NOMO-1 (cell line): ENCODE measurements around the gene APBB2.

ENCODE experiments used
- DNase-seq, 2 experiments: peaks; one replicate each; lab custom pipeline; 2025; ENCODE audit not compliant: unreplicated experiment in 2 of 2; lab: John Stamatoyannopoulos, UW

The APBB2 gene

GRCh38 chr4:40991908-40992307 is 222.4 kb downstream of the APBB2 start:
- DNase-seq = no peak

- DNase-seq = no peak
These were observed 223.5 kb downstream of the APBB2 start for GRCh38 chr4:40990899-40991265.

GRCh38 chr4:40990236-40990898 is 224.0 kb downstream of the APBB2 start:
- DNase-seq = peak; percentile 31 to 86

- DNase-seq = peak in 1 of 2 experiments; percentile 17
These were observed 227.2 kb downstream of the APBB2 start for GRCh38 chr4:40987151-40987550.

- DNase-seq = no peak
These were observed 228.0 kb downstream of the APBB2 start for GRCh38 chr4:40986375-40986774.

GRCh38 chr4:40984051-40984450 is 230.3 kb downstream of the APBB2 start:
- no peak for DNase-seq

GRCh38 chr4:40980318-40980883 is 233.9 kb downstream of the APBB2 start:
- peak in 1 of 2 experiments; percentile 20 for DNase-seq

GRCh38 chr4:40978548-40978947 is 235.8 kb downstream of the APBB2 start:
- no peak for DNase-seq

GRCh38 chr4:40976343-40976742 is 238.0 kb downstream of the APBB2 start:
- DNase-seq = peak in 1 of 2 experiments; percentile 57

- no peak for DNase-seq
These were observed 241.6 kb downstream of the APBB2 start for GRCh38 chr4:40972722-40973121.

- DNase-seq = no peak
These were observed 243.0 kb downstream of the APBB2 start for GRCh38 chr4:40971338-40971737.

GRCh38 chr4:40969501-40969900 is 244.8 kb downstream of the APBB2 start:
- no peak for DNase-seq

- DNase-seq = no peak
These were observed 246.8 kb downstream of the APBB2 start for GRCh38 chr4:40967550-40967949.

GRCh38 chr4:40966091-40966490 is 248.3 kb downstream of the APBB2 start:
- DNase-seq = no peak

GRCh38 chr4:40963897-40964478 is 250.4 kb downstream of the APBB2 start:
- DNase-seq = no peak

- peak in 1 of 2 experiments; percentile 22 for DNase-seq
These were observed 251.7 kb downstream of the APBB2 start for GRCh38 chr4:40962551-40963180.

- DNase-seq = no peak
These were observed 253.4 kb downstream of the APBB2 start for GRCh38 chr4:40960941-40961340.

- DNase-seq = no peak
These were observed 257.1 kb downstream of the APBB2 start for GRCh38 chr4:40957281-40957680.

GRCh38 chr4:40956721-40957255 is 257.6 kb downstream of the APBB2 start:
- DNase-seq = no peak

- no peak for DNase-seq
These were observed 260.2 kb downstream of the APBB2 start for GRCh38 chr4:40954088-40954668.
